HEK293 (cell line): ENCODE measurements around the gene GSK3B.

ENCODE experiments used
- BCL11A ChIP-seq: fragments of 450-650 bp; formaldehyde crosslinking; IDR thresholded peaks from 2 replicates; pipeline ENCODE4 v1.5.1; 2016; ENCODE audit warnings: low read depth, missing biosample characterization, missing genetic modification characterization
- CTCF ChIP-seq: fragments of 450-650 bp; formaldehyde crosslinking; IDR thresholded peaks from 2 replicates; pipeline ENCODE4 v1.5.1; 2016; ENCODE audit warnings: missing biosample characterization, missing genetic modification characterization
- MZF1 ChIP-seq: fragments of 450-650 bp; formaldehyde crosslinking; IDR thresholded peaks from 2 replicates; pipeline ENCODE4 v1.5.1; 2017; ENCODE audit warnings: missing biosample characterization, missing genetic modification characterization, borderline replicate concordance
- SCRT1 ChIP-seq: fragments of 450-650 bp; formaldehyde crosslinking; IDR thresholded peaks from 2 replicates; pipeline ENCODE4 v1.5.1; 2016; ENCODE audit warnings: missing biosample characterization, missing genetic modification characterization, borderline replicate concordance
- ZNF239 ChIP-seq: fragments of 450-650 bp; formaldehyde crosslinking; IDR thresholded peaks from 2 replicates; pipeline ENCODE4 v1.5.1; 2016; ENCODE audit warnings: missing biosample characterization, missing genetic modification characterization
- ZNF404 ChIP-seq: fragments of 450-650 bp; formaldehyde crosslinking; IDR thresholded peaks from 2 replicates; pipeline ENCODE4 v1.5.1; 2017; ENCODE audit warnings: missing biosample characterization, missing genetic modification characterization
- ZNF426 ChIP-seq: fragments of 450-650 bp; formaldehyde crosslinking; IDR thresholded peaks from 2 replicates; pipeline ENCODE4 v1.5.1; 2017; ENCODE audit warnings: missing biosample characterization, missing genetic modification characterization, mild to moderate bottlenecking, inconsistent platforms, moderate library complexity
- ZNF501 ChIP-seq: fragments of 450-650 bp; formaldehyde crosslinking; IDR thresholded peaks from 2 replicates; pipeline ENCODE4 v1.5.1; 2016; ENCODE audit warnings: missing biosample characterization, missing genetic modification characterization
- ZNF548 ChIP-seq: fragments of 450-650 bp; formaldehyde crosslinking; IDR thresholded peaks from 2 replicates; pipeline ENCODE4 v1.5.1; 2016; ENCODE audit warnings: missing biosample characterization, missing genetic modification characterization
- ZNF561 ChIP-seq: fragments of 450-650 bp; IDR thresholded peaks from 2 replicates; pipeline ENCODE4 v1.5.1; 2018; ENCODE audit warnings: missing biosample characterization, missing genetic modification characterization, borderline replicate concordance
- ZNF777 ChIP-seq: fragments of 450-650 bp; formaldehyde crosslinking; IDR thresholded peaks from 2 replicates; pipeline ENCODE4 v1.5.1; 2017; ENCODE audit warnings: missing biosample characterization, missing genetic modification characterization, borderline replicate concordance
- TF ChIP-seq, protein P1 (sequence below): fragments of 450-650 bp; formaldehyde crosslinking; IDR thresholded peaks from 2 replicates; pipeline ENCODE4 v1.5.1; 2016; ENCODE audit warnings: missing biosample characterization, missing genetic modification characterization
- TF ChIP-seq, protein P2 (sequence below): fragments of 450-650 bp; formaldehyde crosslinking; optimal IDR thresholded peaks from 2 replicates; pipeline ENCODE3; 2016; ENCODE audit warnings: missing biosample characterization, mild to moderate bottlenecking, missing genetic modification characterization

GRCh38 chr3:119911748-119912147 lies 182.5 kb downstream of the GSK3B start:
- TF ChIP-seq, protein P1, sequence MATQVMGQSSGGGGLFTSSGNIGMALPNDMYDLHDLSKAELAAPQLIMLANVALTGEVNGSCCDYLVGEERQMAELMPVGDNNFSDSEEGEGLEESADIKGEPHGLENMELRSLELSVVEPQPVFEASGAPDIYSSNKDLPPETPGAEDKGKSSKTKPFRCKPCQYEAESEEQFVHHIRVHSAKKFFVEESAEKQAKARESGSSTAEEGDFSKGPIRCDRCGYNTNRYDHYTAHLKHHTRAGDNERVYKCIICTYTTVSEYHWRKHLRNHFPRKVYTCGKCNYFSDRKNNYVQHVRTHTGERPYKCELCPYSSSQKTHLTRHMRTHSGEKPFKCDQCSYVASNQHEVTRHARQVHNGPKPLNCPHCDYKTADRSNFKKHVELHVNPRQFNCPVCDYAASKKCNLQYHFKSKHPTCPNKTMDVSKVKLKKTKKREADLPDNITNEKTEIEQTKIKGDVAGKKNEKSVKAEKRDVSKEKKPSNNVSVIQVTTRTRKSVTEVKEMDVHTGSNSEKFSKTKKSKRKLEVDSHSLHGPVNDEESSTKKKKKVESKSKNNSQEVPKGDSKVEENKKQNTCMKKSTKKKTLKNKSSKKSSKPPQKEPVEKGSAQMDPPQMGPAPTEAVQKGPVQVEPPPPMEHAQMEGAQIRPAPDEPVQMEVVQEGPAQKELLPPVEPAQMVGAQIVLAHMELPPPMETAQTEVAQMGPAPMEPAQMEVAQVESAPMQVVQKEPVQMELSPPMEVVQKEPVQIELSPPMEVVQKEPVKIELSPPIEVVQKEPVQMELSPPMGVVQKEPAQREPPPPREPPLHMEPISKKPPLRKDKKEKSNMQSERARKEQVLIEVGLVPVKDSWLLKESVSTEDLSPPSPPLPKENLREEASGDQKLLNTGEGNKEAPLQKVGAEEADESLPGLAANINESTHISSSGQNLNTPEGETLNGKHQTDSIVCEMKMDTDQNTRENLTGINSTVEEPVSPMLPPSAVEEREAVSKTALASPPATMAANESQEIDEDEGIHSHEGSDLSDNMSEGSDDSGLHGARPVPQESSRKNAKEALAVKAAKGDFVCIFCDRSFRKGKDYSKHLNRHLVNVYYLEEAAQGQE (tag by site-specific recombination) = no peak
- TF ChIP-seq ZNF404 (tag by site-specific recombination) (no peak), CTCF (no peak), ZNF777 (tag by site-specific recombination) (no peak), ZNF548 (tag by site-specific recombination) (no peak), BCL11A (tag by site-specific recombination) (no peak), ZNF561 (tag by site-specific recombination) (no peak), MZF1 (no peak), ZNF426 (tag by site-specific recombination) (no peak), SCRT1 (tag by site-specific recombination) (no peak), ZNF501 (tag by site-specific recombination) (no peak), ZNF239 (tag by site-specific recombination) (no peak)
- TF ChIP-seq, protein P2, sequence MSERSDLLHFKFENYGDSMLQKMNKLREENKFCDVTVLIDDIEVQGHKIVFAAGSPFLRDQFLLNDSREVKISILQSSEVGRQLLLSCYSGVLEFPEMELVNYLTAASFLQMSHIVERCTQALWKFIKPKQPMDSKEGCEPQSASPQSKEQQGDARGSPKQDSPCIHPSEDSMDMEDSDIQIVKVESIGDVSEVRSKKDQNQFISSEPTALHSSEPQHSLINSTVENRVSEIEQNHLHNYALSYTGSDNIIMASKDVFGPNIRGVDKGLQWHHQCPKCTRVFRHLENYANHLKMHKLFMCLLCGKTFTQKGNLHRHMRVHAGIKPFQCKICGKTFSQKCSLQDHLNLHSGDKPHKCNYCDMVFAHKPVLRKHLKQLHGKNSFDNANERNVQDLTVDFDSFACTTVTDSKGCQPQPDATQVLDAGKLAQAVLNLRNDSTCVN = no peak
